AG10803 (cell line): ENCODE measurements around the gene NCS1.

Experiments used
- DNase-seq: peaks from one replicate; pipeline ENCODE4 v3.0.0; 2010; ENCODE audit warnings: low read depth
- H3K4me3 ChIP-seq: 2 replicates; pipeline ENCODE4 v1.5.1; 2011; ENCODE audit warnings: mild to moderate bottlenecking, low read length, control low read depth
- CTCF ChIP-seq: conservative IDR thresholded peaks from 2 replicates; pipeline ENCODE4 v1.5.1; 2011; ENCODE audit warnings: mild to moderate bottlenecking, low read length, control low read depth, inconsistent platforms

Gene NCS1

DNA sequence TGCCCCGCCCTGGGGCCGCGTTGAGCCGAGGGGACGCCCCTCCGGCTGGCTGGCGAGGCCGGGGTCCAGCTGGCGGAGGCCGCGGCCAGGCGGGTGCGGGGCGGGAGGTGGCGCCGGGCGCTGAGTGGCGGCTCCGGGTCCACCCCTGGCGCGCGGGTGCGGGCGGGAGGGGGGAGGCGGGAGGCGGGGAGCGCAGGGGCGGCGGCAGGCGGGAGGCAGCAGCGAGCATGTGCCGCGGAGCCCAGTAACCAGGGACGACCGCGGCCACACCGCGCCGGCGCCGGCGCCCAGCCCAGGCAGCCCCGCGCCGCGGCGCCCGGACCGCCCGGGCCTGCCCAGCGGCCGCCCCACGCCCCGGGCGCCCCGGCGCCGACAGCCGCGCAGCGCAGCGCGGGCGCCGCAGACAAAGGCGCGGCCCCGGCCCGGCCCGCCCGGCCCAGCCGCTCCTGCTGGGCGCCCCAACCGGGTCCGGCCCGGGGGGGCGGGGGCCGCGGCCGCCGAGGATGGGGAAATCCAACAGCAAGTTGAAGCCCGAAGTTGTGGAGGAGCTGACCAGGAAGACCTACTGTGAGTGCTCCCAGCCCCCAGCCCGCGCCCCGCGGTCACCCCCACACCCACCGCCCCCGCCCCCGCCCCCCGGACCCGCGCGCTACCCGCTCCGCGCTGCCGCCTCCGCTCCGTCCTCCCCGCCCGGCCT is at the start of gene NCS1:
Gene NCS1 (plus strand): TSS at position 244 of the 697 bp plus-strand sequence. CDS start 260 bp downstream, at position 504.
- DNase-seq: peak; percentile 65
- TF ChIP-seq CTCF: no peak
- peak within 1 kb of the TSS; percentile 81 for H3K4me3 ChIP-seq

- no peak overlapping the region for H3K4me3 ChIP-seq
- no peak for TF ChIP-seq CTCF
- no peak for DNase-seq
Measured at GRCh38 chr9:130122456-130122855, 49.7 kb upstream of the NCS1 start.

DNA sequence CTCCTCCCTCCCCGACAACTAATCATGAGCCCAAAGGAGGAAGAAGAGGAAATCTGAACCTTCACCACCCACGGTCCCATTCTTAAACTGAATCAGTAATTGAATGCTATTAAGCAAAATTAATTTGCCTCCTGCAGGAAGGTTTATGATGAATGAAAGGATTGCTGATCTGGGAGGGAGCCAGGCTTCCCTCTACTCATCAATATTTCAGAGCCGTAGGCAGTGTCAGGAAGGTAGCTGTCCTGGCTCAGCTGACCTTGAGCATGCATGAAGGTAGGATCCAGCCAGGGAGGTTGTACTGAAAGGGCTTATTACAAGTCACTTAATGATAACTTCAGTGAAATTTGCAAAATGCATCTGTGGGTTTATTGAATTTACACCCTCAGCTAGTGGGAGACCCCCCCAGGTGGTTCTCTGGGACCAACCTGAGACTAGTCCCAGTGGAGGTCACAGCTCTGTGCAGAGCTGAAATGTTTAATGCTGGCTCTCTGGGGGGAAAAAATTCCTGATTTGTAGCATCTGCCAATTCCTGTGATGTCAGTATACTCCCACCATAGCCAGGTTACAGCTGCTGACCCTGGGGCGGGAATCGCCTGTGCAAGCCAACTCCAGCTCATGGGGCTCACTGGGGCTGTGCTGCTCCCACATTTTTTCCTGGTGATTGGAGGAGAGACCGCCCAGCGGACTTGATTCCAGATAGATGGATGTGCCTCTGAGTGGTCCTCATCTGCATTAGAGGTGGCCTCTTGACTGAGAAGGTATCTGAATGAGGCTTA is 47.9 kb upstream of the NCS1 start:
- no peak for DNase-seq
- TF ChIP-seq CTCF: no peak
- H3K4me3 ChIP-seq: no peak overlapping the region

DNA sequence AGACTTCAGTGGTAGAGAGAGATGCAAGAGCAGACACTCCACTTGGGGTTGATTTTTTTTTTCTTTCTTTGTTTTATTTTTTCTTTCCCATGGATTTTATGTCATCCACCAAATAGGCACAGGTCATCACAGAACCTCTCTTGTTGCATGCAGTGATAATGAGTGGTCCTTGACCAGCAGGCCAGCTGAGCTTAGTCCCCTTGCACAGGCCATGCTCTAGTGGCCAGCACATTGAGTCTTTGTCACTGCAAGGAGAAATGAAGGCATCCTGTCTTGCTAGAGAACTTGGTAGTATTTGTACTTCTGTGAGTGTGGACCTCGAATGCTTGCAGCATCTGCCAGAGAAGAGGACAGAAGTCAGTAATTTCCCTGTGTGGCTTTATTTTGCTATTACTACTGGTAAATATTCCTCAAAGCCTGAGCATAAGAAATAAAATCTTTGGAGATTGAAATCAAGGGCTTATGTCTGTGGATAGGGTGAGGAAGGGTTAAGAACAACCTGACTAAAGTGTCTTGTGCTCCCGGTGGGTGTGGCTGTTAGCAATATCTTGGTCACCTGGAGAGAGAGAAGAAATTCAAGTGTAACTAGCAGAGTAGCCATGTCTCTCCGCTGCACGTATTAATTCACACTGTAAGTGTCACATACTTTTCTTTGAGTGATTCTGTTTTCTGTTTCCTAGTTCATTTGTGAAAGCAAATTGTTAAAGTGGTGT is 45.3 kb upstream of the NCS1 start:
- TF ChIP-seq CTCF: no peak
- DNase-seq: no peak
- H3K4me3 ChIP-seq: no peak overlapping the region

- H3K4me3 ChIP-seq: no peak overlapping the region
- TF ChIP-seq CTCF: no peak
- DNase-seq: no peak
Measured at GRCh38 chr9:130128251-130128650, 44.0 kb upstream of the NCS1 start.

- DNase-seq: peak; percentile 52
- TF ChIP-seq CTCF: no peak
- H3K4me3 ChIP-seq: no peak overlapping the region
Measured at GRCh38 chr9:130128733-130129431, 43.3 kb upstream of the NCS1 start.
